Sigmoid colon (tissue), 4 donors: ENCODE data around the gene GAA.
A peak's percentile ranks its signal among the peaks of the same experiment; 100 is the strongest.

Experiments
- CTCF ChIP-seq, 4 experiments: fragments of 450-650 bp in 3 of 4; fragments of 200-600 bp in 1 of 4; IDR thresholded peaks; one replicate each; pipeline ENCODE4 v1.5.1; 2016 to 2019; ENCODE audit warnings: antibody characterized with exemption in 4 of 4, mild to moderate bottlenecking in 3 of 4, moderate library complexity in 2 of 4
- EP300 ChIP-seq, 4 donors: sonication (generic); formaldehyde crosslinking; IDR thresholded peaks; one replicate each; pipeline ENCODE4 v1.6.1; 2017; ENCODE audit warnings: antibody characterized with exemption in 4 of 4
- POLR2A ChIP-seq, 2 donors: fragments of 450-650 bp; IDR thresholded peaks; one replicate each; pipeline ENCODE4 v1.6.1; 2016; ENCODE audit warnings: antibody characterized with exemption in 2 of 2, mild to moderate bottlenecking in 2 of 2, moderate library complexity in 2 of 2
- POLR2AphosphoS5 ChIP-seq, 4 donors: sonication (generic); formaldehyde crosslinking; IDR thresholded peaks; one replicate each; pipeline ENCODE4 v1.6.1; 2017; ENCODE audit warnings: antibody characterized with exemption in 4 of 4

- TF ChIP-seq POLR2AphosphoS5 (IDR thresholded peaks at IDR 0.05), result peak in 3 of 4 donors; percentile 36 to 62 (median 54)
- TF ChIP-seq POLR2A (IDR thresholded peaks at IDR 0.05), result no peak
- TF ChIP-seq CTCF (IDR thresholded peaks at IDR 0.05), result no peak
- no peak for TF ChIP-seq EP300 (IDR thresholded peaks at IDR 0.05)
Observed at GRCh38 chr17:80071116-80071841, 30.1 kb upstream of the GAA start.
